RCC 7860 (cell line): ENCODE data around the gene FAM114A2.
"Not testable (repeated sequence)": the region's sequence is repeated elsewhere in the genome, so short reads cannot be mapped to it uniquely, and the experiment has no call there.

Experiments used
- DNase-seq: peaks from one replicate; pipeline ENCODE4 v3.0.0-alpha.2; 2015; ENCODE audit warnings: low spot score
- FAIRE-seq: peaks from 2 replicates; lab custom pipeline; 2012; peaks lifted over from hg19 to GRCh38; lab: Jason Lieb, UNC

The FAM114A2 gene

DNA sequence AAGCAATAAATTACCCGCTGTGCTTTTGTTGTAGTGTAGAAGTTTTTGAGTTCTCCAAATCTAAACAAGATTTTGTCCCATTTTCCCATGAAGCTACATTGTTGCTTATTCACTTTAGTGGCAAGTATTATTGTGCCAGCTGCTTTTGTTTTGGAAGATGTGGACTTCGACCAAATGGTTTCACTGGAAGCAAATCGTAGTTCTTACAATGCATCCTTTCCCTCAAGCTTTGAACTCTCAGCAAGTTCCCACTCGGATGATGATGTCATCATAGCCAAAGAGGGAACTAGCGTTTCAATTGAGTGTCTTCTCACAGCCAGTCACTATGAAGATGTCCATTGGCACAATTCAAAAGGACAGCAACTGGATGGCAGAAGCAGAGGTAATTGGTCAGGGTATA is 10.9 kb upstream of the FAM114A2 start:
- FAIRE-seq (no peak), DNase-seq (no peak)

DNA sequence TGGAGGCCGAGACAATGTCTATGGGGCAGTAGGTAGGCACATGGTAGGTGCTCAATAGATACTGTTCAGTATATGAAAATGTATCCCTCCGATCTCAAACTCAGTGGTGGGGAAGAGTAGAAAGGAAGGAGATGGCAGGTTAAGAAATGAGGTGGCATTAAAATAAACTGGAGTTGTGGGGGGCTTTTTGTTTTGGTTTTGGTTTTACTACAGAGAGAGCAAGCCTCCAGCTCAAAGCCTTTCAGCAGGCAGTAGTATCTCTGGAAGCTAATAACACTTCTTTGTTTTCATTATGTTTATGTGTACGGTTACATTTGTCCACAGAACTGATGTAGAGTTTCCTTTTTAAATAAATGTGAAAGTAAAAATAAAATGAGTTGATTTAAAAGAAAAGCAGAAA is 8.6 kb upstream of the FAM114A2 start:
- FAIRE-seq (no peak), DNase-seq (no peak)

DNA sequence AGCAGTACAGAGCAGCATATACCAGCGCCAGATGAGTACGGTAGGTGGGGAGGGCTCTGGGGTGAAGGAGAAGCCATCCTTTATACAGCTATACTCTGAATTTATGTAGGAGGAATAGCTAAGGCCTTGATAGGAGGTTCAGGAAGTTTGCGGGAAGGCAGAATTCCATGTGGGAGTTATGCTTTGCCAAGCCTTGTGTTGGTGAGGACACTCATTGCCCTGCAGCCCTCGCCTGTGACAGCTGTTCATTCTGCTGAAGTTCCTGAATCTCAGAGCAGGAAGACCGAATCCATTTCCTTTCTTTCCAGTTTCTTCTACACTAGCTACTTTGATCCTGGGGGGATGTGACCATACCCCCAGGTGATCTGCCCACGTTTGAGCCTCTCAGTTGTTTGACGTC is 7.8 kb upstream of the FAM114A2 start:
- FAIRE-seq (no peak), DNase-seq (no peak)

DNA sequence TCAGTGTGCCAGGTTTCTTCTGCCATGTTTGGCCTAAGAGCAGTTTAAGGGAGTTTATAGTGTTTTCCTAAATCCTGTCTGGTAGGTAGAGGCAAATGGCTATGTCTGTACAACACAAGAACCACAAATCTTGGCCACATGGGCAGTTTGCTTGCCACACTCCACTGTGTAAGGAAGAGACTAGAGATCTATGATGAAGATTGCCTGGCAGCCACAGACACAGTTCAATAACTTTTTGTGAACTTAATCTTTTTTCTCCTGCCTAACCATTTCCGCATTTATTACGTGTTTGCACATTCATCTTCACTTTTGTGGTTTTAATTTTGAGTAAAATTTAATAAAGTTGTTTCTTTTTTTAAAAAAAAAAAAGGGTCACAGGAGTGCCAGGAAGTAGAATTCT is 5.9 kb upstream of the FAM114A2 start:
- FAIRE-seq (no peak), DNase-seq (no peak)

DNA sequence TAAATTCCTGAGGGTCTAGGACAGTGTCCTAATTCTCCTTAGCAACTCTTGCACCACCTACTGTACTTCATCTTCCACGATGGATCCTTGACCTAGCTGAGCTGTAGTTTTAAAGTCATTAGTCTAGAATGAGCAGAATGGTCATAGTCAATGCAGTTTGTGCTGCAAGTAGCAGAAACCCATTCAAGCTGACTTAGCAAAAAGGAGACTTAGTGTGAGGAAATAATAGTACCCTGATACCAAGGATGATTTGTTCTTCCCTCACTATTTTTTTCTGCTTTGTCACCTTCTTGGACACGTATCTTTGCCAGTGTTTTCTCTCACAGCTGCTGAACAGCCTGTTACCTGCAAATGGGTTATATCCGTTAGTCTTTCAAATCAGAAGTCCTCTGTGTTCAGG is 5.4 kb upstream of the FAM114A2 start:
- DNase-seq (no peak), FAIRE-seq (no peak)

DNA sequence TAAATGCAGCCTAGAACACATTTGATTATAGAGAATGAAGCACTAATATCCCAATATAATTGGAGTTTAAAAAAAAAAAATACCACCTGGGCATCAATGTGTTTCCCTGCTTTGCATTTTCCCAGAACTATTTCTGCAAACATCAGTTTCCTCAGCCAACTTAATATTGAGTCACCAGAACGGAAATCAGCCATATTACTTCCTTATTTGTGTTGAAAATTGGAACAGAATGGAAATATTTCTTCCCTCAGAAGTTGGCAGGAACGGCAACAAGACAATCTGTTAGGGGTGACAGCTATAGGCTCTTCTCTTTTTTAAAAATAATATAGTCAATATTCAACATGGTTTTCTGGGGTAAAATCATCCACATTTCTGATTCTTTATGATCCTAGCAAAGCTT is 4.1 kb upstream of the FAM114A2 start:
- no peak for FAIRE-seq

DNA sequence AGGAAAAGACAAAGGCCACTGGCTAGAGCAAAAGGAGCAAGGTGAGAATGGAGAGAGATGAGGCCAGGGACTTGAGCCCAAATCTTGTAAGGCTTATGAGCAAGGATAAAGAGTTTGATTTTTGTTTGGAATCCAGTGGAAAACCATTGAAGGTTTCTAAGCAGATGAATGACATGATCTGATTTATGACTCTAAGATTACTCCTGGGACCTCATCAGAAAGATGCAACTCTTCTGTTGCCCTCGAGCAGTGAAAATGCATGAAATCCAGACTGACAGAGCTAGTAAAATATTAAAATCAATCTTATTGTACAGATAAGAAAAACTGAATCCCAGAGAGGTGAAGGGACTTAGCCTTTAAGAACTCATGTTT is 734 bp upstream of the FAM114A2 start:
- FAIRE-seq, result no peak

More for the DNA sequence above, 4.1 kb upstream of the FAM114A2 start:
- no peak for DNase-seq

DNA sequence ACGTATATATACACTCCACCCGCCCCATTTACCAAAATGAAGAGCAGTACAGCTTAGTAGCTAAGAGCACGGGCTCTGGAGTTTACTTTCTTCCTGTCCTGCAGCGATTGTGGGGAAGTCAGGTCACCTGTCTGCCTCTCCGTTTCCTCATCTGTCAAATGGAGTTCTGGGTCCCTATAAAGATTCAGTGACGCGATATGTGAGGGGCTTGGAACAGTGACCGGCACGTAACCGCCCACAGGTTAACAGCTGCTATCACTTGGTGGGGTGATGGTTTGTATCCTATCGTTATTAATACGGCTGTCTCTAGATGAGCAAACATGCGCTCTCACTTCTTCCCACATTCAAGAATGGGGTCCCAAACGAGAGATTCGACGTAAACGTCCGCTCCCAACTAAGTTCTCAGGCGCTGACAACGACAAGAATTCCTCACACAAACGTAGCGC is 426 bp downstream of the FAM114A2 start:
- no peak for DNase-seq
- no peak for FAIRE-seq

More for the DNA sequence above, 734 bp upstream of the FAM114A2 start:
- DNase-seq, result no peak

DNA sequence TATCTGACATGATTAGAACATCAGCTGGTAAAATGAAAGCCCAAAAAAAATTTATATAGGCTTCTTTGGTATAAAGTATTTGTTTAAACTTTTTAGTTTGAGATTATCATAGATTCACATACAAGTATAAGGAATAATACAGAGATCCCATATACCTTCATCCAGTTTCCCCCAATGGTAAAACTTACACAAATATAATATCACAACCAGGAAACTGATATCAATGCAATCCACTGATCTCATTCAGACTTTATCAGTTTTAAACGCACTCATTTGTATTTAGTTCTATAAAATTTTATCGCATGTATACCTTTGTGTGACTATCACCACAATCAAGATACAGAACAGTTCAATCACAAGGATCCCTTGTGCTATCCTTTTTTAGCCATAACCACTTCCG is 3.8 kb downstream of the FAM114A2 start:
- FAIRE-seq (no peak), DNase-seq (no peak)

DNA sequence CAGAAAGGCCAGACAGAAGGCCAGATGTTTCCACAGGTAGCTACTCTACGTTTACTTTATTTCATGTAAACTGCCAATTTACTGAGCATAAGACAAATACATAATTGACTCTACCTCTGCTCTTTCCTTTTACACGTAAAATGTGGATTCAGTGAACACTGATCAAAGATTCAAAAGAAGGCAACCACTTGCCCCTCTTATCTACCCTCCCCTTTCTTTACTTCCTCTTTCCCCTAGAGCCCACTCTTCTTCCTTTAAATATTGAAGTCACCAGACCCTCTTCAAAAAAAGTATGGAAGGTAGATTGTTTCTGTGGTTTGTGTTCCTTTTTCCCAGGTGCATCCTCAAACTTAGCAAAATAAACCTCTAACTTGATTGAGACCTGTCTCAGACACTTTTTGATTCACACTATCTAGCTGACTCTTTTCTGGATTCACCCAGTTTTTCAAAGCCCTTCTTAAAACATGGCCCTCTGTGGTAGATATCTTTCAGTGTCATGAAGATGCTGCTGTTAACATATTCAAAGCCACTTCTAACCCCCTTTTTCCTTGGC is 6.7 kb downstream of the FAM114A2 start:
- DNase-seq (no peak), FAIRE-seq (no peak)

DNA sequence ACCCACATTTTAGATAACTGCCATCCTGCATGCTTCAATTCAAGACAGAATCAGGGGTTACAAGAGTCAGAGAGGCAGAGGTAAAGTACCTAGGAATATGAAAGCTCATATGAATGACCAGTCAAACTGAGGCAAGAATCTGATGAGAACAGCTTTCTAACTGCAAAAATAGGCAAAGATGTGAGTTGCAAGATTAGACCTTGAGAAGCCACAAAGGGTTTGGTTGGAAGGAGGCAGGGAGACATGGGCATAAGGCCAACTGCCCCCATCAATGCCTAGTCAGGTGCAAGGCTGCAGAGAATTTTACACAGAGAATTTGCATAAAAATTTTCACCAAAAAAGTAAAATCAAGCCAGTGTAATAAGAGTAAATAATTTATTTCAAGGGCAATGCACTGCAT is 12.8 kb downstream of the FAM114A2 start:
- no peak for FAIRE-seq
- DNase-seq, result no peak

DNA sequence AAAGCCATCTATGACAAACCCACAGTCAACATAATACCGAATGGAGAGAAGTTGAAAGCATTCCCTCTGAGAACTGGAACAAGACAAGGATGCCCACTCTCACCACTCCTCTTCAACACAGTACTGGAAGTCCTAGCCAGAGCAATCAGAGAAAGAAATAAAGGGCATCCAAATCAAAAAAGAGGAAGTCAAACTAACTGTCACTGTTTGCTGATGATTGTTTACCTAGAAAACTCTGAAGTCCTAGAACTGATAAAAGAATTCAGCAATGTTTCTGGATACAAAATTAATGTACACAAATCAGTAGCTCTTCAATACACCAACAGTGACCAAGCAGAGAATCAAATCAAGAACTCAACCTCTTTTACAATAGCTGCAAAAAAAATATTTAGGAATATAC is 19.8 kb downstream of the FAM114A2 start:
- not testable (repeated sequence) for FAIRE-seq, DNase-seq

DNA sequence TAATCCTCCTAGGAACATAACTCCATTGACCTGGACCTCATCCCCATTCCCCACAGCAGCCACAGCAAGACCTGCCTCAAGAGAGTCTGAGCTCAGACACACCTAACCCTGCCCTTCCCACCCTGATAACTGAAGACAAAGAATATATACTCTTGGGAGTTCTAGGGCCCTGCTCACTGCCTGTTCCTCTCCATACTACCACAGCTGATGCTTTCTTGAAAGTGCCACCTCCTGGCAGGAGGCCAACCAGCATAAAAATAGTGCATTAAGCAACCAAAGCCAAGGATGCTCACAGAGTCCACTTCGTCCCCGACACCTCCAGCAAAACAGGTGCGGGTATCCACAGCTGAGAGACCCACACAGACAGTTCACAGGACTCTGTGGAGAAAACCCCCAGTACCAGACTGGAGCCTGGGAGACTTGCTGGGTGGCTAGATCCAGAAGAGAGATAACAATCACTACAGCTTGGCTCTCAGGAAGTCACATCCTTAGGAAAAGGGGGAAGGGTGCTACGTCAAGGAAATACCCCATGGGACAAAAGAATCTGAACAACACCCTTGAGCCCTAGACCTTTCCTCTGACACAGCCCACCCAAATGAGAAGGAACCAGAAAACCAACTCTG is 23.5 kb downstream of the FAM114A2 start:
- DNase-seq (no peak), FAIRE-seq (no peak)

DNA sequence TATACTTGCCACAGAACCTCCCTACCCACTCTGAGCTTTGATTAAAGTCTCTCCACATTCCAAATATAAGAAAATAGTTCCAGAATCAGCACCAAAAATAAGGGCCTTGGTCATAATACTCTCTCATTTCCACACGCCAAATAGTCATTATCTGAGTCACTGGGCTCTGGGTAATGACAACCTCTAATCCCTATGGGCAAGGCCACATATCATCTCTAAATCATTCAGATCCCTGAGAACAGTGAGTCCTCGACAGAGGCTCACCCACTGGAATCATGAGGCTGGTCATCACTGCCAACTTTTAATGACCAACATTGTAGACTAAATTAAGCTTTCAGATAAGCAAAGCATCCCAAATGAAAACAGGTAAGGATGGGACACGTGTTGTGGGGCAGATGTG is 28.1 kb downstream of the FAM114A2 start:
- FAIRE-seq (no peak), DNase-seq (no peak)

DNA sequence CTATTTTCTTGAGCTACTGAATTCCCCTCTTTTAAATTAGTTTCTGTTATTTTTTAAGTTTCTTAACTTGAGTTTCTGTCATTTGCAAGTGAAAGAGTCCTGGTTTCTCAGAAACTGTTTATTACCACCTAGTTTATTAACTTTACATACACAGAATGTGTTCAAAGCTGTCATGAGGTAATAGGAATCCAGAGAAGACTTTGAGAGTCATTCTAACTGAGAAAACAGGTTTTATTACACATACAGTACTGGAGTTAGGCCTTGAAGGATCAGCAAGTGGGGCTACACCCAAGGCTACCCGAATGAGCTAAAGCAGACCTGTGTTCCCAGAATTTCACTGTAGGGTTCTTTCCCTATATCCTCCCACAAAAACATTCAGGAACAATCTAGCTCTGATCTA is 33.1 kb downstream of the FAM114A2 start:
- DNase-seq (no peak), FAIRE-seq (no peak)

DNA sequence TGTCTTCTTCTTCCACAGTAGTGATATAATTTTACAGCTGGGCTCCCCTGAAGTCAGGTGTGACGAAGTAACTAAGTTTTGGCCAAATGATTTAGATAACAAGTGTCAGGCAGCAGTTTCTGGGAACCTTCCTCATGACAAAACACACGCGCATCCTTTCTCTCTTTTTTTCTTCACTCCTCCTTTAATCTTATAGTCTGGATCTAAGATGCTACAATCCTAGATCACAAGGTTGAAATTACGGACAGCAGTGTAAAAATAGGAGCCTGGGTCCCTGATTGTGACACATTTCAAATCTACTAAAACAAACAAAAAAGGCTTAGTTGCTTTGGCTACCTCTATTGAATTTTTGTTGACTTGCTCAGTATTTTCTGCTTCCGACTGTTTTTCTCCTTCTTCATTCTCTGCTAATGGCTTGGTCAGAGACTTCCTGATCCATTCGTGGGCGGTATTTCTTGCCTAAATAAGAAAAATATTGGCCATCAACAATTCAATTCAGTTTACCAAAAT is 36.1 kb downstream of the FAM114A2 start:
- DNase-seq (no peak), FAIRE-seq (no peak)

DNA sequence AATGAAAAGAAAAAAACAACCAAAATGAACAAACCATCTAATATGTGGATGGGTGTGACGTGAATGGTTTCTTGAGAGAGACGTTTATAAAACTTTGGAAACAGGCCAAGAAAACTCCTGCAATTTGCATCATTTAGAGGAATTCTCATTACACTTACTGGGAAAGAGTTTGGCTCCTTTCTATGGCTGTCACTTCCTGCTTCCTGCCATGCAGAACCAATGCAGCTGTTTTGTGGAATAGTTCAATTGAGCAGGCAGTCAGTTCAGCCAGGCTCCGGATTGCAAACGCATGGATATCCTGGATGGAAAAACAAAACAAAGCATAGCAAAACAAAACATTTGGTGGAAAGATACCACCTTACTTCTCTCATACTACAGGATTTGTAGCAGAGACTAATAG is 36.6 kb downstream of the FAM114A2 start:
- FAIRE-seq, result no peak
- no peak for DNase-seq

DNA sequence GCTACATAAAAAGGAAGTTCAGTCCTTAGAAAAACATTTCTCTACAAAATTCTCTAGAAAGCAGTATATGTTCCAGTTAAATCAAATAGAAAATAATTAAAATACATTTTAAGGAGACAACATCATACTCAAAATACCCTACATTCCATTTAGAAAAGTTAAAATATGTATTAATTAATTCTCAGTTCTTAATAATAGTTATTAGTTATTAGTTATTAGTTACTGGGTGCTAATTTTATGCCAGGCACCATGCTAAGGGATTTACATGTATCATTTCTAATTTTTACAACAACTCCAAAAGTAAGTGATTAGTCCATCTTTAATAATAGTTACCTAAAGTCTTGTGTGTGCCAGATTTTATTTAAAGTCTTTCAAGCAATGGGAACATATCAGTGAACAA is 38.0 kb downstream of the FAM114A2 start:
- FAIRE-seq (no peak), DNase-seq (no peak)

DNA sequence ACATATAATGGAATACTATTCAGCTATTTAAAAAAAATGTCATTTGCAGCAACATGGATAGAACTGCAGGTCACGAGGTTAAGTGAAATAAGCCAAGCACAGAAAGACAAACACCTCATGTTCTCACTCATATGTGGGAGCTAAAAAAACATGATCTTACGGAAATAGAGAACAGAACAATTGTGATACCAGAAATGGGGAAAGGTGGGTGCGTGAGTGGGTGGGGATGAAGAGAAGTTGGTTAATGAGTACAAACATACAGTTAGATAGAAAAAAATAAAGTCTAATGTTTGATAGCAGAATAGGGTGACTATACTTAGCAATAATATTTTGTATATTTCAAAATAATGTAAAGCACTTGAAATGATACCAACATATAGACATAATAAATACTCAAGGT is 38.7 kb downstream of the FAM114A2 start:
- DNase-seq (no peak), FAIRE-seq (no peak)

DNA sequence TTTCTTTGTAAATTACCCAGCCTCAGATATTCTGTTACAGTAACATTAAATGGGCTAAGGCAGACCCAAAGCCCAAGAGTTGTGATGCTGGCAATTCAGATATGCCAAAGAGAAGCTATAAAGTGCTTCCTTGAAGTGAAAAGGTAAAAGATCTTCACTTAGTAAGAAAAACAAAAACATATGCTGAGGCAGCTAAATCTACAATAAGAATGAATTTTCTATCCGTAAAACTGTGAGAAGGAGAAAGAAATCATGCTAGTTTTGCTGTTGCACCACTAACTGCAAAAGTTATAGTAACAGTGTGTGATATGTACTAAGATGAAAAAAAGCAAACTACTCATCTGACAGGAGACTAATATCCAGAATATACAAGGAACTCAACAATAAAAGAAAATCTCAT is 39.9 kb downstream of the FAM114A2 start:
- FAIRE-seq (no peak), DNase-seq (no peak)

DNA sequence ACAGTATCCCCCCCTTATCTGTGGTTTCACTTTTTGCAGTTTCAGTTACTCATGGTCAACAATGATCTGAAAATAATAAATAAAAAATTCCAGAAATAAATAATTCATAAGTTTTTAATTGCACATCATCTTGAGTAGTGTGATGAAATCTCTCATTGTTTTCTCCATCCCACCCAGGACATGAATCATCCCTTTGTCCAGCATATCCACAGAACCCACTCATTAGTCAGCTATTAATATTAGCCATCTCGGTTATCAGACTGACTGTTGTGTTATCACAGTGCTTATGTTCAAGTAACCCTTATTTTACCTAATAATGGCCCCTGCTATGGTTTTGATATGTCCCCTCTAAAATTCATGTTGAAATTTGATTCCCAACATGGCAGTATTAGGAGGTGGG is 40.7 kb downstream of the FAM114A2 start:
- FAIRE-seq, result no peak

DNA sequence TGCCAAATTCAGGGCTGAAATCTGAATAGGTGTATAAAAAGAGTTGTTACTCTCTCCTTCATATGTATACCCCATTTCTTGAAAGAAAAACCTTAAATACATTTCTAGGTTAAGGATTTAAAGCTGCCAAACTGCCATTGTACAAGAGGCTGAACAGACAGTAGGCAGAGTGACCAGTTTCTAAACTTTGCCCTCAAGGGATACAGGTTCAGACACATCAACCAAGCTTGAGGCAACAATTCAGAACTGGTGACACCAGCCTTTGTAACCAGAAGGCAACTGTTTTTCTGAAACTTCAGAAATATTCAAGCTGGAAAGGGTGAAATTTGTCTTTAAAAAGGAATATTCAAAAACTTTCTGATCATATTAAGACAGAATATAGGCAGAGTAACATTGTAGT is 47.5 kb downstream of the FAM114A2 start:
- no peak for FAIRE-seq
- no peak for DNase-seq

More for the DNA sequence above, 40.7 kb downstream of the FAM114A2 start:
- no peak for DNase-seq

DNA sequence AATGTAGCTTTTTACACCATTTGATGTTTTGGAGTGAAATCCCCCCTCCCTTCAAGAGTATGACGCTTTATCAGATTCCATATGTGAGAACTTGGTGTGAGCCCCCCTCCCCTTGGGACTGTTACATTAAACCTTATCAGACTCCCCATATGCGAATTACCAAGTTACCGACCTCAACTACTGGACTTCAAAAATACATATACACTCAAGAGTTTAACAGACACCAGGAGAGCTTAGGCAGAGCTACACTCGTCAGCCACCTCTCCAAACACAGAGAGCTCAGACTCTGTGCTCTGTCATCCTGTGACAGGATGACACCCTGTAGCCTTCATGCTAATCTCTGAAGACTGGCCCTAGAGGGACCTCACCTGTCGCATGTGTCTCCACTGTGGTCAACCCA is 50.2 kb downstream of the FAM114A2 start:
- no peak for FAIRE-seq
- DNase-seq, result no peak
